Skin epidermis (tissue), 12 donors: ENCODE measurements around the gene ACTR1A.
A peak's percentile ranks its signal among the peaks of the same experiment; 100 is the strongest.

Experiments used
- H3K27ac ChIP-seq, 21 experiments: fragments of 200-600 bp; sonication (generic) in 11 of 21; one replicate each; pipeline ENCODE4 v1.5.0; 2020; ENCODE audit warnings: mild to moderate bottlenecking in 3 of 21, inconsistent platforms in 2 of 21, moderate library complexity in 2 of 21
- H3K4me3 ChIP-seq, 7 experiments: fragments of 200-600 bp; sonication (generic) in 2 of 7; one replicate each; pipeline ENCODE4 v1.5.0; 2020; ENCODE audit warnings: inconsistent platforms in 2 of 7, mild to moderate bottlenecking in 2 of 7, moderate library complexity in 1 of 7

Gene ACTR1A

GRCh38 chr10:102493771-102494170, 8.7 kb downstream of the ACTR1A start:
- Histone ChIP-seq H3K27ac (peak overlapping the region in 12 of 21 experiments; percentile 4 to 62 (median 44)), H3K4me3 (no peak overlapping the region)

GRCh38 chr10:102492983-102493382, 9.5 kb downstream of the ACTR1A start:
- Histone ChIP-seq H3K4me3 (no peak overlapping the region), H3K27ac (peak overlapping the region in 10 of 21 experiments; percentile 3 to 62 (median 46))

GRCh38 chr10:102492344-102492939, 10.1 kb downstream of the ACTR1A start:
- peak overlapping the region in 10 of 21 experiments; percentile 3 to 61 (median 36) for H3K27ac ChIP-seq

GRCh38 chr10:102491136-102491535, 11.4 kb downstream of the ACTR1A start:
- H3K27ac ChIP-seq: no peak overlapping the region

More at GRCh38 chr10:102492344-102492939, 10.1 kb downstream of the ACTR1A start:
- H3K4me3 ChIP-seq: no peak overlapping the region

GRCh38 chr10:102485093-102485784, 17.3 kb downstream of the ACTR1A start:
- no peak overlapping the region for H3K27ac ChIP-seq
- no peak overlapping the region for H3K4me3 ChIP-seq

More at GRCh38 chr10:102491136-102491535, 11.4 kb downstream of the ACTR1A start:
- no peak overlapping the region for H3K4me3 ChIP-seq

GRCh38 chr10:102484021-102484420, 18.5 kb downstream of the ACTR1A start:
- Histone ChIP-seq H3K27ac (no peak overlapping the region), H3K4me3 (no peak overlapping the region)

GRCh38 chr10:102480396-102480795, 22.1 kb downstream of the ACTR1A start:
- H3K27ac ChIP-seq: no peak overlapping the region
- no peak overlapping the region for H3K4me3 ChIP-seq

DNA sequence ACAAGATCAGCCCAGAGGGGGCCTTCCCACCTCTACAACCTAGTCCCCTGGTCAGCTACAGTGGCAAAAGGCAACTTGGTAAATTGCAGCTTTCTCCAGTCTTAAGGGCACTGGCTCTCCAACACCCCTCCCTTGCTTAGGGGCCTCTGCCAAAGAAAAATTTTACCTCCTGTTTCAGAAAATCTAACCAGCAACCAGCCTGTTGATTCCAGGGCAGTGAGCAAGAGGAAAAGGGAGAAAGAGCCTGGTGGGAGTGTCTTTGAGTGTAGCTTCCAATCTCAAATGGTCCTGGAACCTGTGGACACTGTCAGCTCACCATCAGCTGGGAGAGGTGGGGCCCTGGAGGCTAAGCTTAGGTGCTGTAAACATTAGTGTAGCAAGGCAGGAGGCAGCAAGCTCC, 22.9 kb downstream of the ACTR1A start:
- no peak overlapping the region for H3K4me3 ChIP-seq
- peak overlapping the region in 3 of 21 experiments; percentile 17 to 35 (median 20) for H3K27ac ChIP-seq

DNA sequence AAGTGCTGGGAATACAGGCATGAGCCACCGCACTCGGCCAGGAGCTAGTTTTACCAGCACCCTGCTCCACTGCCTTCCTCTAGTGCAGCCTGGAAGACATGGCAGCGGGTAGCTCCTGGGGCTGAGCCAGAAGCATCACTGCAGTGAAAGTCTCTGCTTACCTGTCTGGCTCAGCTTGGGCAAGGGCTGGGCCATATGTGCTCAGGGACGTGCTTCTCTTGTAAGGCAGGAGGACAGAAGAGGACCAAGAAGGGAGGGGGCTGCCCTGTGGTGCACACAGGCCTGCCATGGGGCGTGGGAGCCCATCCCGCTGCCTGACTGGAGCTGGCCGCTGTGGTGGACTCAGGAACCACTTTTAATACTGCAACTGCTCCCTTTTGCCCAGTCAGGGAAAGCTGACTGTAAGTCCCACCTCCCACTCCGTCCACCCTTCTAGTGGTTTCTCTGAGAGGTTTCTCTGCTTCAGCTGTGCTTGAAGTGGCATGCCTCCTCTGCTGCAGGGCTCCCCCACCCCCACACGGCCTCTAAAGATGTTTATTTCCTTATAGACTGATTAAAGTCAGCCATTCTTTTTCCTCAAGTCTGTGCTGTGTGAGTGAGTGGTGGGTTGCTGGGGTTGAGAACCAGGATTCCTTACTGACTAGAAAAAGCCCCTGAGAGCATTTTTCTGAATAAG, 25.9 kb downstream of the ACTR1A start:
- peak overlapping the region in 1 of 21 experiments; percentile 22 for H3K27ac ChIP-seq
- no peak overlapping the region for H3K4me3 ChIP-seq

DNA sequence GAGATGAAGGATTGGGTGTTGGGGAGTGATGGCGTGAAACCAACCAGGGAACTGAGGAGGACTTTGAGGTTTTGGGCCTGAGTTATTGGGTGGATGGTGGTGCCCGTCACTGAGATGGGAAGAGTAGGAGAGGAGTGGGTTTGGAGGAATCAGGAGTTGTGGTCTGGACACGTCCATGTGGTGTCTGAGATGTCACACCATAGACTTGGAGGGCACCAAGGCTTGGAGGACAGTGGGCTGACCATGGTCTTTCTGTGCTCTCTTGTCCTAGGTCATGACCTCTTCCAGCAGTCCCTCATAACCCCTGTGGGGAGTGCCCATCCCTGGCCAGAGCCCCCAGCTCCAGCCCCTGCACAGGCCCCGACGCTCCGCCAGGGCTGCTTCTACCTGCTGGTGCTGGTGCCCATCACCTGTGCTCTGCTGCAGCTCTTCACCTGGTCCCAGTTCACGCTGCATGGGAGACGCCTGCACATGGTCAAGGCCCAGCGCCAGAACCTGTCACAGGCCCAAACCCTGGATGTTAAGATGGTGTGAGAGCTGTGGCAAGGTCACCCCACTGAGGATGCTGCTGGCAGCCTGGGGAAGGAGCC, 27.0 kb downstream of the ACTR1A start:
- H3K4me3 ChIP-seq: no peak overlapping the region
- H3K27ac ChIP-seq: no peak overlapping the region

GRCh38 chr10:102473445-102474331, 28.8 kb downstream of the ACTR1A start:
- Histone ChIP-seq H3K27ac (no peak overlapping the region), H3K4me3 (no peak overlapping the region)

DNA sequence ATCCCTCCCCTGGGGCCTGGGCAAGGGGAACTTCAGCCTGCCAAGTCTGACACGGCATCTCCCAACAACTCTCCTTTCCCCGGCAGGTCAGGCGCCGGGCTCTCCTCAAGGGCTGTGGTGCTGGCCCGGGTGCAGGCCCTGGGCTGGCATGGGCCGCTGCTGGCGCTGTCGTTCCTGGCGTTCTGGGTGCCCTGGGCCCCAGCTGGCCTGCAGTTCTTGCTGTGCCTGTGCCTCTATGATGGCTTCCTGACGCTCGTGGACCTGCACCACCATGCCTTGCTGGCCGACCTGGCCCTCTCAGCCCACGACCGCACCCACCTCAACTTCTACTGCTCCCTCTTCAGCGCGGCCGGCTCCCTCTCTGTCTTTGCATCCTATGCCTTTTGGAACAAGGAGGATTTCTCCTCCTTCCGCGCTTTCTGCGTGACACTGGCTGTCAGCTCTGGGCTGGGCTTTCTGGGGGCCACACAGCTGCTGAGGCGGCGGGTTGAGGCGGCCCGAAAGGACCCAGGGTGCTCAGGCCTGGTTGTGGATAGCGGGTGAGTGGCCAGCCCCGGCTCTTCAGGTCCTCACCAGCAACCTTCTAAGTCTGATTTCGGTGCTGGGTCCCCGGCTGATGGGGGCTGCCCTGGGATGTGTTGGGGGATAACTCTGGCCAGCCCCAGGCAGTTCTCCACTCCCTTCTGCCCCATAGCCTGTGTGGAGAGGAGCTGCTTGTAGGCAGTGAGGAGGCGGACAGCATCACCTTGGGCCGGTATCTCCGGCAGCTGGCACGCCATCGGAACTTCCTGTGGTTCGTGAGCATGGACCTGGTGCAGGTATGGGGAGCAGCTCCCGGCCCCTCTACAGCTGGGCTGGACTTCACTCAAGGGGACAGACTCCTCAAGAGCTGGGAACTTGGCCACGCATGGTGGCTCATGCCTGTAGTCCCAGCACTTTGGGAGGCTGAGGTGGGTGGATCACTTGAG, 31.6 kb downstream of the ACTR1A start:
- H3K4me3 ChIP-seq: no peak overlapping the region

DNA sequence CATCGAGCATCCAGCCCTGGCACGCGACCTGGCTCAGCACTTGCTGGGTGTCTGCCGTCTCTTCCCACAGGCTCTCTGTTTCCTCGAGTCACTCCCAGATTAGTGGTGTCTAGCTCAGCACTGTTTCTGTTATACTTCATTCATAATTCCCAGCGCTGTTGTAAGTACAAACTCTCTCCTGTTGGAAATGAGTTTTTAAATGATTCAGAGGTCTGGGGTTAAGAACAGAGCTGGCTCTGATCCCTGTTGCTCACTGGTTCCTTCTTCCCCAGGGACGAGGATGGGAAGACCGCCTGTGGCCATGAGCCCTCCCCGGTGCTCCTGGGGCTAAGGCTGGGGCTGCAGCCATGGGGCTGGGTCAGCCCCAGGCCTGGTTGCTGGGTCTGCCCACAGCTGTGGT, 33.8 kb downstream of the ACTR1A start:
- Histone ChIP-seq H3K27ac (no peak overlapping the region), H3K4me3 (no peak overlapping the region)

More for the DNA sequence above, 31.6 kb downstream of the ACTR1A start:
- no peak overlapping the region for H3K27ac ChIP-seq

DNA sequence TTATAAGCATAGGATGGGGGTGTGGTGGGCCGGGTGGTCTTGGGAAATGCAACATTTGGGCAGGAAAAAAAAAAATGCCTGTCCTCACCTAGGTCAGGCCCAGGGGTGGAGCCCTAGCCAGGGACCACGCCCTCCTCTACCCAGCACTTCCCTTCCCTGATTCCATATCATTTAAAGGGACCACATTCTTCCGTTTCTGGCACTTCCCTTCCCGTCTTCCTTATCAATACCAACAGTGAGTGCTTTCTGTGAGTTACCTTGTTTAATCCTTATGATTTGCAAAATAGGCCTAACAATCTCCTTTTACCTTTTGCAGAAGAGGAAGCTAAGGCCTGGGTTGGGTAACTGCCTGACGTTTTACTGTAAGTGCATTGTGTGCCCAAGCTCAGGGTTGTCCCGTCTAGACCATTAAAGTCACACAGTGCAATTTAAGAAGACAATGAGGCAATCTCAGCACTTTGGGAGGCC, 34.5 kb downstream of the ACTR1A start:
- no peak overlapping the region for H3K4me3 ChIP-seq
- peak overlapping the region in 1 of 21 experiments; percentile 37 for H3K27ac ChIP-seq

- Histone ChIP-seq H3K27ac (peak overlapping the region in 1 of 21 experiments; percentile 37), H3K4me3 (no peak overlapping the region)
These were observed 35.2 kb downstream of the ACTR1A start for GRCh38 chr10:102467318-102467717.

DNA sequence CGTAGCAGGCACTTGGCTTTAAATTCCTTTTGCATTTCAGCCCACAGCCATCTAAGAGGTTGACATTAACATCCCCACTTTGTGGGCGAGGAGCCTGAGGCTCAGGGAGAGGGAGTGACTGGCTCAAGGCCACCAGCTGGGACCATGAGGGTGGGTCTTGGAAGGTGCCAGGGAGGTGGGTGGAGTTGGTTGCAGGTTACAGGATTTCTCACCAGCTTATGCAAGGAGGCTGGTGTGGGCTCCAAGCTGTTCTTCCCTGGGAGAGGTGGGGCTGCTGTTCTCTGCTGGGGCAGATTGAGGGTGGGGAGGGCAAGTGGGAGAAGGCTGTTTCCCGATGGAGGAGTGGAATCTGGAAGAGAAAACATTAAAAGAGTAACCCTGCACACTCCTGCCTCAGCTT, 37.0 kb downstream of the ACTR1A start:
- Histone ChIP-seq H3K27ac (no peak overlapping the region), H3K4me3 (no peak overlapping the region)

DNA sequence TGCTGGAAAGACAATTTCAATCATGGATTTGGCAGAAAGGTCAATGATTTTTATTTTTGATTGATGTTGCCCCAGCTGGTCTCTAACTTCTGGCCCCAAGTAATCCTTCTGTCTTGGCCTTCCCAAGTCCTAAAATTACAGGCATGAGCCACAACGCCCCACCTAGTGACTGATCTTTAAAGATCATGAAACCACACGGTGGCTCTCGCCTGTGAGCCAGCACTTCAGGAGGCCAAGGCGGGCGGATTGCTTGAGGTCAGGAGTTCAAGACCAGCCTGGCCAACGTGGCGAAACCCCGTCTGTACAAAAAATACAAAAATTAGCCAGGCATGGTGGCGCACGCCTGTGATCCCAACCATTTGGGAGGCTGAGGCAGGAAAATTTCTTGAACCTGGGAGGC, 38.5 kb downstream of the ACTR1A start:
- no peak overlapping the region for H3K4me3 ChIP-seq
- H3K27ac ChIP-seq: no peak overlapping the region

DNA sequence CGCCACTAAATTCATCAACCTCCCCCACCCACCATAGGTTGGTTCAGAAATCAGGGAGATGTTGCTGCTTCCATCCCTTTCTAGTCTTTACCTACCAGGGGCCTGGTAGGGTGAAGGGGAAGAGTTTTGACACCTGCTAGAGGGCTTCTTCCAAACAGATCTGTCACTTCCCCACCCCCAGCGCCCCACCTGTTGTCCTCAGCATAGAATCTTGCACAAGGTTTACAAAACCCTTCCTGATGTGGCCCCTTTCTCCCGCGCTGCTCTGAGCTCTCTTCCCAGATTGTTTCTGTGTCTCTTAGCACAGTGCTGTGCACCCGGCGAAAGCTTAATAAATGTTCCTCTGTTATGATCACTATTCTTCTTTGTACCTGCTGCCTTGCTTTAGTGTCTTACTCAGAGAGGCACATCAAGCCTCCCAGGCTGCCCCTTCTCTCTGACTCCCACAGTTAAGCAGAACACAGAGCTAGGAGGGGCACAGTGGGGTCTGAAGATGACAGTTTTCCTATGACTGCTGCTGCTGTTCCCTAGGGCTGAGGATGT, 39.9 kb downstream of the ACTR1A start:
- H3K4me3 ChIP-seq: peak overlapping the region in 1 of 7 experiments; percentile 1

More for the DNA sequence above, 39.9 kb downstream of the ACTR1A start:
- H3K27ac ChIP-seq: peak overlapping the region in 3 of 21 experiments; percentile 21 to 39 (median 33)
